Hepatocyte (in vitro differentiated cells): ENCODE results near the gene PLA2G12B. TPM values are rescaled to one million over a fixed set of nuclear protein-coding genes. Genes with fewer than 3 reads are reported as not detected.

ENCODE experiments used
- DNase-seq: peaks from one replicate; pipeline ENCODE4 v3.0.0-alpha.2; 2016; ENCODE audit warnings: low spot score
- H2AFZ ChIP-seq: fragments of 200-600 bp; sonication (generic); 2 replicates; pipeline ENCODE4 v1.6.0; 2016; ENCODE audit warnings: antibody characterized with exemption, mild to moderate bottlenecking
- H3K27ac ChIP-seq: fragments of 200-600 bp; sonication (generic); 2 replicates; pipeline ENCODE4 v1.5.1; 2016; ENCODE audit warnings: mild to moderate bottlenecking
- H3K27me3 ChIP-seq: fragments of 200-600 bp; sonication (generic); 2 replicates; pipeline ENCODE4 v1.6.1; 2016
- H3K36me3 ChIP-seq: fragments of 200-600 bp; sonication (generic); replicated peaks from 2 replicates; pipeline ENCODE4 v1.5.1; 2016; ENCODE audit warnings: low read depth; ENCODE audit not compliant: insufficient read depth
- H3K4me1 ChIP-seq: fragments of 200-600 bp; sonication (generic); 2 replicates; pipeline ENCODE4 v1.5.1; 2016; ENCODE audit warnings: mild to moderate bottlenecking, moderate library complexity; ENCODE audit not compliant: insufficient read depth
- H3K4me2 ChIP-seq: fragments of 200-600 bp; sonication (generic); 2 replicates; pipeline ENCODE4 v1.6.0; 2016
- H3K4me3 ChIP-seq: fragments of 200-600 bp; sonication (generic); 2 replicates; pipeline ENCODE4 v1.5.1; 2016; ENCODE audit warnings: mild to moderate bottlenecking
- H3K79me2 ChIP-seq: fragments of 200-600 bp; sonication (generic); 2 replicates; pipeline ENCODE4 v1.6.0; 2017; ENCODE audit warnings: mild to moderate bottlenecking
- H3K9me2 ChIP-seq: fragments of 200-600 bp; sonication (generic); replicated peaks from 2 replicates; pipeline ENCODE4 v1.6.0; 2017; ENCODE audit warnings: mild to moderate bottlenecking; ENCODE audit not compliant: insufficient read depth
- H3K9me3 ChIP-seq: fragments of 200-600 bp; sonication (generic); 2 replicates; pipeline ENCODE4 v1.5.1; 2016; ENCODE audit warnings: low read depth, mild to moderate bottlenecking
- H4K20me1 ChIP-seq: fragments of 200-600 bp; sonication (generic); 2 replicates; pipeline ENCODE4 v1.6.0; 2016; ENCODE audit warnings: mild to moderate bottlenecking; ENCODE audit not compliant: insufficient read depth, poor library complexity, severe bottlenecking
- EZH2 ChIP-seq: fragments of 200-600 bp; sonication (generic); IDR thresholded peaks from 2 replicates; pipeline ENCODE4 v1.6.1; 2016; ENCODE audit warnings: antibody characterized with exemption, mild to moderate bottlenecking, borderline replicate concordance
- EZH2phosphoT487 ChIP-seq: fragments of 200-600 bp; sonication (generic); IDR thresholded peaks from one replicate; pipeline ENCODE4 v1.6.1; 2018; ENCODE audit warnings: antibody characterized with exemption, mild to moderate bottlenecking, low read depth, moderate library complexity; ENCODE audit not compliant: unreplicated experiment, severe bottlenecking
- WGBS: methylation state at CpG from one replicate; pipeline ENCODE4 v1.1.6; 2016; ENCODE audit warnings: low lambda C conversion rate; ENCODE audit errors: missing lambda C conversion rate; 5-methylcytosine and 5-hydroxymethylcytosine counted together
- polyA plus RNA-seq: library from polyadenylated mRNA; unstranded; fragments of >200 nt; fragmentation: Nextera tagmentation; extraction: Ambion mirVana; gene quantifications from 2 replicates; pipeline ENCODE4 v1.2.1, GENCODE V29; 2016
- total RNA-seq: library from RNA; depleted of rRNA; stranded (reverse); fragments of >200 nt; gene quantifications from 2 replicates; pipeline ENCODE4 v1.2.3, GENCODE V29; 2014
- TF ChIP-seq, protein P1 (sequence below): fragments of 200-600 bp; sonication (generic); IDR thresholded peaks from 2 replicates; pipeline ENCODE4 v1.5.1; 2016; ENCODE audit warnings: antibody characterized with exemption, mild to moderate bottlenecking; ENCODE audit not compliant: poor library complexity

Gene PLA2G12B
- total and polyA plus RNA-seq, 2 experiments from 2014 or later, result 21.1 to 39.9 TPM

DNA sequence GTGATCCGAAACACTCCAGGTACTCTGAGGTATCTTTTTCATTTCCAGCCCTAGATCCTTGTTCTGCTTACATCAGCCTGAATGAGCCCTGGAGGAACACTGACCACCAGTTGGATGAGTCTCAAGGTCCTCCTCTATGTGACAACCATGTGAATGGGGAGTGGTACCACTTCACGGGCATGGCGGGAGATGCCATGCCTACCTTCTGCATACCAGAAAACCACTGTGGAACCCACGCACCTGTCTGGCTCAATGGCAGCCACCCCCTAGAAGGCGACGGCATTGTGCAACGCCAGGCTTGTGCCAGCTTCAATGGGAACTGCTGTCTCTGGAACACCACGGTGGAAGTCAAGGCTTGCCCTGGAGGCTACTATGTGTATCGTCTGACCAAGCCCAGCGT is 56.0 kb downstream of the PLA2G12B start:
- no peaks in the 10 kb centered on the region for H3K27me3 ChIP-seq
- no peaks in the 10 kb centered on the region for H3K79me2 ChIP-seq
- no peaks in the 10 kb centered on the region for H3K9me3 ChIP-seq
- no peak for TF ChIP-seq EZH2phosphoT487
- TF ChIP-seq, protein P1, sequence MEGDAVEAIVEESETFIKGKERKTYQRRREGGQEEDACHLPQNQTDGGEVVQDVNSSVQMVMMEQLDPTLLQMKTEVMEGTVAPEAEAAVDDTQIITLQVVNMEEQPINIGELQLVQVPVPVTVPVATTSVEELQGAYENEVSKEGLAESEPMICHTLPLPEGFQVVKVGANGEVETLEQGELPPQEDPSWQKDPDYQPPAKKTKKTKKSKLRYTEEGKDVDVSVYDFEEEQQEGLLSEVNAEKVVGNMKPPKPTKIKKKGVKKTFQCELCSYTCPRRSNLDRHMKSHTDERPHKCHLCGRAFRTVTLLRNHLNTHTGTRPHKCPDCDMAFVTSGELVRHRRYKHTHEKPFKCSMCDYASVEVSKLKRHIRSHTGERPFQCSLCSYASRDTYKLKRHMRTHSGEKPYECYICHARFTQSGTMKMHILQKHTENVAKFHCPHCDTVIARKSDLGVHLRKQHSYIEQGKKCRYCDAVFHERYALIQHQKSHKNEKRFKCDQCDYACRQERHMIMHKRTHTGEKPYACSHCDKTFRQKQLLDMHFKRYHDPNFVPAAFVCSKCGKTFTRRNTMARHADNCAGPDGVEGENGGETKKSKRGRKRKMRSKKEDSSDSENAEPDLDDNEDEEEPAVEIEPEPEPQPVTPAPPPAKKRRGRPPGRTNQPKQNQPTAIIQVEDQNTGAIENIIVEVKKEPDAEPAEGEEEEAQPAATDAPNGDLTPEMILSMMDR, result no peak
- TF ChIP-seq EZH2, result no peak
- no peaks in the 10 kb centered on the region for H3K9me2 ChIP-seq
- H3K4me2 ChIP-seq, result no peak overlapping the region
- no peak overlapping the region for H3K4me3 ChIP-seq
- H3K27ac ChIP-seq, result no peak overlapping the region
- H4K20me1 ChIP-seq, result no peaks in the 10 kb centered on the region
- WGBS, result 94% methylated on average over 10 of the region's 10 CpGs
- DNase-seq, result no peak
- H3K36me3 ChIP-seq, result no peaks in the 10 kb centered on the region
- no peak overlapping the region for H2AFZ ChIP-seq
- H3K4me1 ChIP-seq, result no peaks in the 10 kb centered on the region

DNA sequence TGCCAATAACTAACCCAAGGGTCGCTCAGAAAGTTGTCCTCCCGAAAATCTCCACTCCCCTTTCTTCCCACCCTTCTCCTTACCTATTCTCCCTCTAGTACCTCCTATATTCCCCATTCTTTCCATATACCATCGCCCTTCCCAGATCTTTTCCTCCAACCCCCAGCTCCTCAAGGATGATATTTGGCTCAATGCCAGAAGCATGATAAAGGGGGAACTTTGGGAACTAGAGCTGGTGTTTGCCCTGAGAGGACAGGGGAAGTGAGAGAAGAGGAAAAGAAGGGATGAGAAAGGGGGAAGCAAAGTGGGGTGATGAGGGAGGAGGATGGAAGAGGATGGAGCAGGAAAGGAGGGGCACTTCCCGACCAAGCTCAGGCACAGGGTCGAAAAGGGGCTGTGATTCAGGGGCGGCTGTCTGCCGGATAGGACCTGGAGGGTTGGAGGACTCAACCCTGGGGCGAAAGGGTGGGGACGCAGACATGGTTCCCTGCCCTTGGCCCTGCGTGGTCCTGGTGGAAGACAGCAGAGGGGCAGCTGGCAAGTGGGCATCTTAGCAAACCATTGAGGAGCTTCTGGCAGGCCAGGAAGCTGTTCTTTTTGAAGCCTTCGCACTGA is 59.3 kb downstream of the PLA2G12B start:
- no peaks in the 10 kb centered on the region for H3K36me3 ChIP-seq
- no peak for DNase-seq
- TF ChIP-seq EZH2 (no peak), EZH2phosphoT487 (no peak)
- TF ChIP-seq, protein P1, result no peak
- H2AFZ ChIP-seq, result no peak overlapping the region
- H4K20me1 ChIP-seq, result no peaks in the 10 kb centered on the region
- H3K4me2 ChIP-seq, result no peak overlapping the region
- no peak overlapping the region for H3K4me3 ChIP-seq
- H3K27ac ChIP-seq, result no peak overlapping the region
- 81% methylated on average over 11 of the region's 11 CpGs for WGBS
- H3K4me1 ChIP-seq, result no peaks in the 10 kb centered on the region
- no peaks in the 10 kb centered on the region for H3K9me3 ChIP-seq
- no peaks in the 10 kb centered on the region for H3K27me3 ChIP-seq
- no peaks in the 10 kb centered on the region for H3K9me2 ChIP-seq
- H3K79me2 ChIP-seq, result no peaks in the 10 kb centered on the region

DNA sequence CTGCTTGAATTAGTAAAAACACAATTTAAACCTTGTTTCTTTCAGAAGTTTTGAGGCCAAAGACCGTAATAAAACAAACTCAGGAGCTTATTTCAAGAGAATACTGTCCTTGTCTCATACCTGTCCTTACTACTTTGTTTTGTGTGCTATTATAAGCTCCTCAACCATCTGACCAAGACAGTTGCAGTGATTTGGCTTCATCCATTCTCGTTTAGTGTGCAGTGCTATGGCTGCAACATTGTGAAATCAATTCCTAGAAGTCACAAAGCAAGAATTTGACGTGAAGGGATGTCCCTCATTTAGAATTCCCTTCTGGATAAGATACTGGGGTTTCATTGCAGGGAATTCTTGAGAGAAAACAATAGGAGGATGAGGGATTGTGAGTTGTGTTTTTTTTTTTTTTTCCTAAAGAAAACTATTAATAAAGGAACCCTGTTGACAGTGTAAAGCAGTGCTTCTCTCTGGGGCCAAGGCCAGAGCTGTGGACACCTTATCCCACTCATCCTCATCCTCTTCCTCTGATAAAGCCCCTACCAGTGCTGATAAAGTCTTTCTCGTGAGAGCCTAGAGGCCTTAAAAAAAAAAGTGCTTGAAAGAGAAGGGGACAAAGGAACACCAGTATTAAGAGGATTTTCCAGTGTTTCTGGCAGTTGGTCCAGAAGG is 61.3 kb downstream of the PLA2G12B start, which contains the start of gene OIT3:
Gene OIT3, plus strand, starts transcription at position 604 of the 663 bp plus-strand sequence. CDS start 60 bp downstream, outside the sequence.
- no peak within 1 kb of the TSS for H3K27ac ChIP-seq
- TF ChIP-seq EZH2 (no peak), EZH2phosphoT487 (no peak)
- TF ChIP-seq, protein P1, result no peak
- H4K20me1 ChIP-seq, result no peaks in the 10 kb centered on the region
- no peak within 1 kb of the TSS for H3K4me3 ChIP-seq
- DNase-seq, result no peak
- H3K9me2 ChIP-seq, result no peaks in the 10 kb centered on the region
- no peaks in the 10 kb centered on the region for H3K4me1 ChIP-seq
- no peaks in the 10 kb centered on the region for H3K36me3 ChIP-seq
- no peak within 1 kb of the TSS for H2AFZ ChIP-seq
- H3K9me3 ChIP-seq, result no peaks in the 10 kb centered on the region
- WGBS, result 69% methylated on average over 4 of the region's 4 CpGs
- H3K27me3 ChIP-seq, result no peaks in the 10 kb centered on the region
- H3K4me2 ChIP-seq, result no peak within 1 kb of the TSS
- no peaks in the 10 kb centered on the region for H3K79me2 ChIP-seq
